ENCODE results near the gene TBC1D24.

DNA sequence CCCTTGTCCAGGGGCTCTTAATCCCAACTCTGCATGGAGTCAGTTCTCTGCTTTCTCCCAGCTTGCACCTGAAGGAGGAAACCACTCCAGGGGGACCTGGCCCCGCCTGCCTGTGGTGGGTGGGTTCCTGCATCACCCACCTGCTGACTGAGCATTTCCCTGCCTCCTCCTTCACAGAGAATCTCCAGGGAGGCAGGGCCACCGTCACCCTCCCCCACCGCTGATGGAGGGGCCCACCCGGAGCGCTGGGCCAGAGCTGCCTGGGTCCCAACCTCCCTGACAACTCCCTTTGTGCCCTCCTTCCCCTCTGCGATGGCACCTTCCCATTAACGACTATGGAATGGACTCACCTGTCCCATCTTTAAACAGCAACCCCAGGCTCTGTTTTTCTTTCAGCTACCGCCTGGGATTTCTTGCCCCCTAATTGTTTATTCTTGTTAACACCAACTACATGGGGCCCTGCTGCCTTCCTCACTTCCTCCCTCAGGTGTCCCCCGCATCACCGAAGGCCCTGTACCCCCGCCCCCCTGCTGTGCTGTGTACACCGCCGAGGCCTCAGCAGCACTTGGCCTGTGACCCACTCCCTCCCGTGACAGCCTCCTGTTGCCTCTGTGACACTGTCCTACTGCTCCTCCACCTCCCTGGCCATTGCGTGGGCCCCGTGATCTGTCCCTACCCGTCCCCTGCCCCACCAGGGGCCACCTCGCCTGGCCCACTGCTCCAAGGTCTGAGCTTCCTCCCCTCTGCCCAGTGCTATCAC is 15.9 kb upstream of the TBC1D24 start:
- TF ChIP-seq EZH2 (IDR thresholded peaks at IDR 0.05; ENCODE audit: low read depth, unreplicated experiment) = no peak
- TF ChIP-seq, protein P1, sequence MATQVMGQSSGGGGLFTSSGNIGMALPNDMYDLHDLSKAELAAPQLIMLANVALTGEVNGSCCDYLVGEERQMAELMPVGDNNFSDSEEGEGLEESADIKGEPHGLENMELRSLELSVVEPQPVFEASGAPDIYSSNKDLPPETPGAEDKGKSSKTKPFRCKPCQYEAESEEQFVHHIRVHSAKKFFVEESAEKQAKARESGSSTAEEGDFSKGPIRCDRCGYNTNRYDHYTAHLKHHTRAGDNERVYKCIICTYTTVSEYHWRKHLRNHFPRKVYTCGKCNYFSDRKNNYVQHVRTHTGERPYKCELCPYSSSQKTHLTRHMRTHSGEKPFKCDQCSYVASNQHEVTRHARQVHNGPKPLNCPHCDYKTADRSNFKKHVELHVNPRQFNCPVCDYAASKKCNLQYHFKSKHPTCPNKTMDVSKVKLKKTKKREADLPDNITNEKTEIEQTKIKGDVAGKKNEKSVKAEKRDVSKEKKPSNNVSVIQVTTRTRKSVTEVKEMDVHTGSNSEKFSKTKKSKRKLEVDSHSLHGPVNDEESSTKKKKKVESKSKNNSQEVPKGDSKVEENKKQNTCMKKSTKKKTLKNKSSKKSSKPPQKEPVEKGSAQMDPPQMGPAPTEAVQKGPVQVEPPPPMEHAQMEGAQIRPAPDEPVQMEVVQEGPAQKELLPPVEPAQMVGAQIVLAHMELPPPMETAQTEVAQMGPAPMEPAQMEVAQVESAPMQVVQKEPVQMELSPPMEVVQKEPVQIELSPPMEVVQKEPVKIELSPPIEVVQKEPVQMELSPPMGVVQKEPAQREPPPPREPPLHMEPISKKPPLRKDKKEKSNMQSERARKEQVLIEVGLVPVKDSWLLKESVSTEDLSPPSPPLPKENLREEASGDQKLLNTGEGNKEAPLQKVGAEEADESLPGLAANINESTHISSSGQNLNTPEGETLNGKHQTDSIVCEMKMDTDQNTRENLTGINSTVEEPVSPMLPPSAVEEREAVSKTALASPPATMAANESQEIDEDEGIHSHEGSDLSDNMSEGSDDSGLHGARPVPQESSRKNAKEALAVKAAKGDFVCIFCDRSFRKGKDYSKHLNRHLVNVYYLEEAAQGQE (IDR thresholded peaks at IDR 0.05; ENCODE audit: unreplicated experiment) = no peak
- TF ChIP-seq, protein P2, sequence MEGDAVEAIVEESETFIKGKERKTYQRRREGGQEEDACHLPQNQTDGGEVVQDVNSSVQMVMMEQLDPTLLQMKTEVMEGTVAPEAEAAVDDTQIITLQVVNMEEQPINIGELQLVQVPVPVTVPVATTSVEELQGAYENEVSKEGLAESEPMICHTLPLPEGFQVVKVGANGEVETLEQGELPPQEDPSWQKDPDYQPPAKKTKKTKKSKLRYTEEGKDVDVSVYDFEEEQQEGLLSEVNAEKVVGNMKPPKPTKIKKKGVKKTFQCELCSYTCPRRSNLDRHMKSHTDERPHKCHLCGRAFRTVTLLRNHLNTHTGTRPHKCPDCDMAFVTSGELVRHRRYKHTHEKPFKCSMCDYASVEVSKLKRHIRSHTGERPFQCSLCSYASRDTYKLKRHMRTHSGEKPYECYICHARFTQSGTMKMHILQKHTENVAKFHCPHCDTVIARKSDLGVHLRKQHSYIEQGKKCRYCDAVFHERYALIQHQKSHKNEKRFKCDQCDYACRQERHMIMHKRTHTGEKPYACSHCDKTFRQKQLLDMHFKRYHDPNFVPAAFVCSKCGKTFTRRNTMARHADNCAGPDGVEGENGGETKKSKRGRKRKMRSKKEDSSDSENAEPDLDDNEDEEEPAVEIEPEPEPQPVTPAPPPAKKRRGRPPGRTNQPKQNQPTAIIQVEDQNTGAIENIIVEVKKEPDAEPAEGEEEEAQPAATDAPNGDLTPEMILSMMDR (conservative IDR thresholded peaks at IDR 0.05; ENCODE audit: low read depth in 2 of 2) = no peak
- TF ChIP-seq POLR2AphosphoS5 (IDR thresholded peaks at IDR 0.05; ENCODE audit: low read depth) = no peak
- TF ChIP-seq CREB1 (CRISPR knock-in tag; IDR thresholded peaks at IDR 0.05; ENCODE audit: low read depth) = no peak
- TF ChIP-seq ZNF331 (CRISPR knock-in tag; IDR thresholded peaks at IDR 0.05; ENCODE audit: low read depth) = no peak
- TF ChIP-seq, protein P3, sequence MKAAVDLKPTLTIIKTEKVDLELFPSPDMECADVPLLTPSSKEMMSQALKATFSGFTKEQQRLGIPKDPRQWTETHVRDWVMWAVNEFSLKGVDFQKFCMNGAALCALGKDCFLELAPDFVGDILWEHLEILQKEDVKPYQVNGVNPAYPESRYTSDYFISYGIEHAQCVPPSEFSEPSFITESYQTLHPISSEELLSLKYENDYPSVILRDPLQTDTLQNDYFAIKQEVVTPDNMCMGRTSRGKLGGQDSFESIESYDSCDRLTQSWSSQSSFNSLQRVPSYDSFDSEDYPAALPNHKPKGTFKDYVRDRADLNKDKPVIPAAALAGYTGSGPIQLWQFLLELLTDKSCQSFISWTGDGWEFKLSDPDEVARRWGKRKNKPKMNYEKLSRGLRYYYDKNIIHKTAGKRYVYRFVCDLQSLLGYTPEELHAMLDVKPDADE (IDR thresholded peaks at IDR 0.05) = no peak
- no peak for TF ChIP-seq EZH2phosphoT487 (IDR thresholded peaks at IDR 0.05; ENCODE audit: unreplicated experiment)
- no peak for TF ChIP-seq JUNB (IDR thresholded peaks at IDR 0.05; ENCODE audit: unreplicated experiment)
- TF ChIP-seq STAT1 (IDR thresholded peaks at IDR 0.05; ENCODE audit: unreplicated experiment) = no peak
- no peak for TF ChIP-seq NANOG (IDR thresholded peaks at IDR 0.05; ENCODE audit: borderline replicate concordance)
